ENCODE measurements around the gene SP3.

SP3 gene

DNA sequence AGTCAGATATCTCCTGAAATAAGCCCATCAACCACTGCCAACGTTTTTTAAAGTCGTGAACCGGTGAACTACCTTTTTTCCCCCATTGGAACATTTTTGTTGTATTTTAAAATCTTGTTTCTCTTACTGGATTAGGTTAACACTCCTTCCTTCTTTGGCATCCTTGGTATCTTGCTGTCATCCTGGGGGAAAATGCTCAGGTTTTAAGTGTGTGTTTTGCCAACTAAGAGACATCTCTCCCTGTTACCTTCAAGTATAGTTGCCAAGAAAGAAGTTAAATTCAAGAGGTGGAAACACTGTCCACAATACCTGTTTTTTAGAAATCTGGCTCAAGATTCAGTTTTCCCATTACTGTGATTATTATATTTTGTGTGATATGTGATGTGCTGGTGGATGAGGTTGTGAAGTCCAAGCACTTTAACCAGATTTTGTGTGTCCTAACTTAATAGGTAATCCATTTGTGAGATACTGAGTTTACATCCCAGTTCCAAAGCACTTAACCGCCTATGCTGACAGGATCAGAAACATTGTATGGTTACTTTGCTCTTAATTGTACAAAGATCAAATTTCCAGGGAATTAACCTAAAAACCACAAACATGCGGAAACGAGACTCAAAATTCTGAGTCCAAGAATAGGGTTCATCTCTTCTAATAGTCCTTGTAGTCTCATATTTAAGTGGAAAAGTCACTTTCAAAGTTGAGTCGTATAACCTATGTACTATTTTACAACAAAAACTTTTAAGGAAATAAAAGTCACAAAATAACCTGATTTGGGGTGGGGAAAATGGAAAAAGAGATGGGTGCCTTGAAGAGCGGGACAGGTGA, 1.3 kb upstream of the SP3 start:
- DNase-seq = no peak

GRCh38 chr2:173964565-173965371, 405 bp downstream of the SP3 start:
- DNase-seq = peak in 1 of 2 experiments; percentile 19

- DNase-seq = peak in 1 of 2 experiments; percentile 60
Observed at GRCh38 chr2:173963817-173964564, 1.2 kb downstream of the SP3 start.

DNA sequence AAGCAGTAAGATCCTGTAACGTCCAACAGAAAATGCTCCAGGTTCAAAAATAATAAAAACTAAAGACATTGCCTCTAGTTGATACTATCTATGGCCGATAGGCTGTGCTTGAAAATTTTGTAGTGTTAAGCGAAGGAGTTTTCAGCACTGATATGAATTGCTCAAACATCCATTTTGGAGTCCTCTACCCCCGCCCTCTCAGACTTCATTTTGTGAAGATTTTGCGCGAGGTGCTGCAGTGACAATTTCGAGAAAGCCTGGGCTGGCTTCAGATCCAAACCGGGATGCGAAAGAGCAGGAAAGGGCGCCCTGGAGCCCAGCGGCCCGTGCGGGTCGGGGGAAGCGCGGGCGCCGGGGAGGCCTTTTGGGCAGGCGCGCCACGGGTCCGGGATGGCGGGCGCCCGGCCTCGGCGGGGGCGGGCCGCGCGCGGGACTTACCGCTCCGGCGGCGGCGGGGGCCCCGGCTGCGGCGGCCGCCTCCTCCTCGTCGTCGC, 1.8 kb downstream of the SP3 start:
- DNase-seq = no peak

- DNase-seq = no peak
Observed at GRCh38 chr2:173962583-173963110, 2.5 kb downstream of the SP3 start.

DNA sequence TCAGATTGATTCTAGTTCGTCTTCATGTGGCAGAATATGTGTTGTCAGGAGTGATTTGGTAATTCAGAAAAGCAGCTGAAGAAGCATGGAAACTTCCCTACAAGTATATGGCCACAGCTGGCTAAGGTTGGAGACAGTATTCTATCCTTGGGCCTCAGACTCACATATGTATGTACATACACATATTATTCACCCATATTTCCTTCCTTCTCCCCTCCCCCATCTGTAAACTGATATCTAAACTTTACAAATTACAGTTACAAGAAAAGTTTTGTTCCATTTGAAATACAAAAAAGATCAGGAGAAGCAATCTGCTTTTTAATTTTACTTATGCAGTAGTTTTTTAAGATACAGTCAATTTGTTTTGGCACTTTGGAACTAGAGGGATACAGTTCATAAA, 3.1 kb downstream of the SP3 start:
- no peak for DNase-seq

GRCh38 chr2:173961346-173961705, 3.8 kb downstream of the SP3 start:
- DNase-seq = no peak

DNA sequence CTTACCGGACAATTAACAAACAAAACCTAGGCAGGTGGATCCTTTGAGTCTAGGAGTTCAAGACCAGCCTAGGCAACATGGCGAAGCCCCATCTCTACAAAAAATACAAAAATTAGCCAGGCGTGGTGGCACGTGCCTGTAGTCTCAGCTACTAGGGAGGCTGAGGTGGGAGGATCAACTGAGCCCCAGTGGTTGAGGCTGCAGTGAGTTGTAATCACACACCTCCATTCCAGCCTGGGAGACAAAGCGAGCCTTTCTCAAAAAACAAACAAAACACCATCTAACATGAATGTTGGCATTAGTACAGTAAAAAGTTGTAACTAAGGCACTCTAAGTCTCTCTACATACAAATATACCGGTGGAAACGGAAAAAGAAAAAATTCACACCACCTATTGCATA, 5.3 kb downstream of the SP3 start:
- DNase-seq = no peak

GRCh38 chr2:173959358-173959884, 5.8 kb downstream of the SP3 start:
- no peak for DNase-seq

DNA sequence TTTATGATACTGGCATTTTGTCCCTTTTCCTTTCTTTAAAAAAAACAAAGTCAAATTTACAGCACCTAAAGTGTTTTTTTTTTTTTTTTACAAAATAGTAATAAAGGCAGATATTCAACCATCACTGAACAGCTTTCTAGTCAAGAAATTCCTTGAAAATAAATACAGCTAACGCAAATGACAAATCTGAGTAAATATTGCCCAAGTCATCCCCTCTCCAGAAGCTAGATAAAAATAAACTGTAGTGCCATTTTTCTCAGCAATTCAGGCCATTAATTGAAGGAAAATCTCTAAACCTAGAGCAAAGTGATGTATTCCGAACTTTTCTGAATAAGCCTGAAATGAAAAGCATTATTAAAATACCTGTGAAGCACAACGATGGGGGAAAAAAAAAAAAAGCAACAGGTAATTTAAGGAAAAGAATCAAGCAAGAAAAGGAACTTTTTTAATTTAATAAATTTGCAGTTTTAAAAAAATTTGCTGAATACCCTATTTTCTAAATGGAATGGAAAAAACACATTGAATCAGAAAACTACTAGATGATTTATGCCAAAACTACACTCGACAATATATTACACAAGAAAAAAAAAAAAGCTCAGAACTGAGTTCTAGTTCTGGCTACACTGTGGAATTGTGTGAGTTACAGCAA, 6.9 kb downstream of the SP3 start:
- no peak for DNase-seq

- no peak for DNase-seq
Observed at GRCh38 chr2:173957517-173957916, 7.7 kb downstream of the SP3 start.

GRCh38 chr2:173956454-173956853, 8.7 kb downstream of the SP3 start:
- no peak for DNase-seq

- no peak for DNase-seq
Observed at GRCh38 chr2:173955867-173956266, 9.3 kb downstream of the SP3 start.

DNA sequence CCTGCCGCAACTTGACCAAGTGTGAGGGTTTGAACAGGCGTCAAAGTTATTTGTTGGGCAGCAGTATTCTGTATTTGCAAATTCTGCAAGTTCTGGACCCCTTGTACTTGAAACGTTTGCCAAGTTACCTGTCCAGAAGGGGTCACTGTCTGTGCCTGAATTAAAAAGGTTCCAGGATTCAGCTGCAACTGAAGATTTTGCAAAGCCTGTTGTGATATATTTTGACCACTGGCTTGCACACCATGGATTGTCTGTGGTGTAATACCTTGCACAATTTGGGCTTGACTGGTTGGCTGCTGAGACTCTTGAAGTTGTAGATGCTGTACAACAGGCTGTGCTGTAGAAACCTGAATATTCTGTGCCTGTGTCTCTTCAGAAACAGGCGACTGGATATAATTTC, 10.2 kb downstream of the SP3 start:
- no peak for DNase-seq

DNA sequence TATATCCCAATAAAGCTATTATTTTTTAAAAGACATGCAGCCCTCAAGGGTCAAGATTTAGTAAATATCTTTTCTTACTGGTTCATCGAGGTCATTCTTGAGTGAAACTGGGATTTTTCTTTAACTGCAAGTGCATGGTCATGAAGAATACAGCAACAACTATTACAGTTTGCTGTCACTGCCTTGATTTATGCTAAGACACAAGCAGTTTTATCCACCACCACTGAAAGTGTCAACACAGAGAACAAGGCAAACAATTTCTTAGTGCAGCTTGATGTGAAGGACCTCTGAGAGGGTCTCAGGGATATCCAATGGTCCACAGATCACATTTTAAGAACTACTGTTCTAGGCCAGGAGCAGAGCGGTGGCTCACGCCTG, 12.1 kb downstream of the SP3 start:
- no peak for DNase-seq

- DNase-seq = no peak
Observed at GRCh38 chr2:173952267-173953046, 12.7 kb downstream of the SP3 start.

GRCh38 chr2:173948842-173949241, 16.3 kb downstream of the SP3 start:
- DNase-seq = no peak

GRCh38 chr2:173948198-173948597, 17.0 kb downstream of the SP3 start:
- no peak for DNase-seq

DNA sequence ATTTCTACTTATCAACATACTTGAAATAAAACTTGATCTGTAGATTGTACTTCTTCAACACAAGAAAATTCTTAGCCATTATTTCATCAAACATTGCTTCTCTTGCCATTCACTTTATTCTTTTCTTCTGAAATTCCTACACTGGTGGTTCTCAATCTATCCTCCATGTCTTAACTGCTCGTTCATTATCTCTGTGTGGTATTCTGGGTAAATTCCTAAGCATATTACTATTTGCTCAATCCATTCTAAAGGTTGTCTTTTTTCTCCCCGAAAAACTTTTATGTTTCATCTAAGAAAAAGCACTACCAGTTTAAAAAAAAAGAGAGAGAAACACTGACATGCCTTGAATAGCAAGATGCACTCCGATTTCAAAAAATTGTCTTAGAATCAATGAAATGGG, 18.0 kb downstream of the SP3 start:
- no peak for DNase-seq

- DNase-seq = no peak
Observed at GRCh38 chr2:173943738-173944137, 21.4 kb downstream of the SP3 start.

- DNase-seq = no peak
Observed at GRCh38 chr2:173942861-173943523, 22.2 kb downstream of the SP3 start.

Measured in cerebellar nuclear complex (tissue), 1 donor.